ENCODE data around the gene C1QA. TPM values are rescaled to one million over a fixed set of nuclear protein-coding genes. Genes with fewer than 3 reads are reported as not detected.

The C1QA gene
- total and polyA plus RNA-seq, 4 experiments from 2014 or later: 1.2 to 2.2 TPM; not detected in 2

- CTCF ChIA-PET (ENCODE audit: partially characterized antibody): interaction anchor here (0.9 kb wide), 1 partner anchor 16 kb away, joined by 3 read pairs; no protein-coding TSS in a partner anchor
- Mint-ChIP-seq H3K27ac (no peak overlapping the region), H3K4me1 (no peaks in the 10 kb centered on the region), H3K27me3 (peaks cover 22 to 23% of the 10 kb centered on the region in 2 donors), H3K4me3 (no peak overlapping the region), H3K36me3 (no peaks in the 10 kb centered on the region), H3K9me3 (peaks cover 0 to 2% (median 0%) of the 10 kb centered on the region in 8 donors)
- POLR2A ChIA-PET (ENCODE audit: partially characterized antibody): no interaction called here
- Histone ChIP-seq H3K27ac (ENCODE audit: low read depth, low read length) (no peak overlapping the region), H3K4me1 (ENCODE audit: insufficient read depth, low read length) (no peaks in the 10 kb centered on the region), H3K36me3 (ENCODE audit: insufficient read depth, low read length) (no peaks in the 10 kb centered on the region), H3K9me3 (ENCODE audit: control insufficient read depth in 1 of 2, low read length in 2 of 2) (no peaks in the 10 kb centered on the region), H3K4me3 (ENCODE audit: low read length in 2 of 2) (no peak overlapping the region), H3K27me3 (ENCODE audit: insufficient read depth, low read length) (no peaks in the 10 kb centered on the region)
- no peak for DNase-seq
- intact Hi-C loops (cut with micrococcal nuclease): no loop called here
Measured at GRCh38 chr1:22688466-22688865, 52.0 kb downstream of the C1QA start.

Small RNA genes lying within 50 kb of the gene (microRNA-seq; reads per million reads assigned to microRNA genes)
- gene MIR6127 (ENCODE audit: borderline microRNAs expressed, borderline number of aligned reads, borderline replicate concordance): not detected

Other genes starting within 250 kb of the C1QA start
- gene ZBTB40, start 184.8 kb upstream of the C1QA start, total RNA-seq: 10 to 100 TPM; 46.3 to 50.6 TPM
- gene ZBTB40, start 184.8 kb upstream of the C1QA start, polyA plus RNA-seq: 1 to 10 TPM in 1 of 2 donors, under 1 TPM in 1; 0.81 to 6.7 TPM
- not detected for gene EPHA8, start 73.1 kb upstream of the C1QA start, total RNA-seq
- not detected for gene EPHA8, start 73.1 kb upstream of the C1QA start, polyA plus RNA-seq
- gene C1QC, start 7.0 kb downstream of the C1QA start, total RNA-seq: 1 to 10 TPM; 3.3 to 3.8 TPM
- not detected for gene C1QC, start 7.0 kb downstream of the C1QA start, polyA plus RNA-seq
- gene C1QB, start 16.6 kb downstream of the C1QA start, total RNA-seq: 1 to 10 TPM; 2.1 to 2.9 TPM
- gene C1QB, start 16.6 kb downstream of the C1QA start, polyA plus RNA-seq: not detected
- gene EPHB2, start 74.2 kb downstream of the C1QA start, total RNA-seq: under 1 TPM; 0.35 to 0.36 TPM
- gene EPHB2, start 74.2 kb downstream of the C1QA start, polyA plus RNA-seq: not detected